SJSA1 (cell line): Measurements from ENCODE around the gene LHX4. TPM values are rescaled to one million over a fixed set of nuclear protein-coding genes. Genes with fewer than 3 reads are reported as not detected.

ENCODE experiments used
- DNase-seq, 2 experiments: peaks; one replicate each; pipeline ENCODE4 v3.0.0-alpha.2; 2015 to 2020; ENCODE audit warnings: low spot score in 2 of 2, low read depth in 1 of 2
- H3K27ac ChIP-seq: fragments of 250-450 bp; sonication (Bioruptor Pico); 2 replicates; pipeline ENCODE4 v1.5.1; 2020; ENCODE audit warnings: mild to moderate bottlenecking, moderate library complexity
- H3K27me3 ChIP-seq: fragments of 250-450 bp; sonication (Bioruptor Pico); replicated peaks from 2 replicates; pipeline ENCODE4 v1.5.1; 2020; ENCODE audit warnings: mild to moderate bottlenecking, moderate library complexity
- H3K36me3 ChIP-seq: fragments of 250-450 bp; sonication (Bioruptor Pico); 2 replicates; pipeline ENCODE4 v1.5.1; 2020; ENCODE audit warnings: mild to moderate bottlenecking
- H3K4me1 ChIP-seq: fragments of 250-450 bp; sonication (Bioruptor Pico); replicated peaks from 2 replicates; pipeline ENCODE4 v1.6.1; 2021; ENCODE audit warnings: mild to moderate bottlenecking
- H3K4me3 ChIP-seq: fragments of 250-450 bp; sonication (Bioruptor Pico); 2 replicates; pipeline ENCODE4 v1.5.1; 2020; ENCODE audit warnings: mild to moderate bottlenecking
- H3K9me3 ChIP-seq: fragments of 250-450 bp; sonication (Bioruptor Pico); replicated peaks from 2 replicates; pipeline ENCODE4 v1.5.1; 2020; ENCODE audit warnings: mild to moderate bottlenecking
- total RNA-seq: library from RNA; depleted of rRNA; stranded (reverse); fragments of >200 nt; shearing (Covaris generic); gene quantifications from 2 replicates; pipeline ENCODE4 v1.2.3, GENCODE V29; 2014; rRNA removed

Gene LHX4
- total RNA-seq, result 4.6 and 6.4 TPM in 2 replicates

DNA sequence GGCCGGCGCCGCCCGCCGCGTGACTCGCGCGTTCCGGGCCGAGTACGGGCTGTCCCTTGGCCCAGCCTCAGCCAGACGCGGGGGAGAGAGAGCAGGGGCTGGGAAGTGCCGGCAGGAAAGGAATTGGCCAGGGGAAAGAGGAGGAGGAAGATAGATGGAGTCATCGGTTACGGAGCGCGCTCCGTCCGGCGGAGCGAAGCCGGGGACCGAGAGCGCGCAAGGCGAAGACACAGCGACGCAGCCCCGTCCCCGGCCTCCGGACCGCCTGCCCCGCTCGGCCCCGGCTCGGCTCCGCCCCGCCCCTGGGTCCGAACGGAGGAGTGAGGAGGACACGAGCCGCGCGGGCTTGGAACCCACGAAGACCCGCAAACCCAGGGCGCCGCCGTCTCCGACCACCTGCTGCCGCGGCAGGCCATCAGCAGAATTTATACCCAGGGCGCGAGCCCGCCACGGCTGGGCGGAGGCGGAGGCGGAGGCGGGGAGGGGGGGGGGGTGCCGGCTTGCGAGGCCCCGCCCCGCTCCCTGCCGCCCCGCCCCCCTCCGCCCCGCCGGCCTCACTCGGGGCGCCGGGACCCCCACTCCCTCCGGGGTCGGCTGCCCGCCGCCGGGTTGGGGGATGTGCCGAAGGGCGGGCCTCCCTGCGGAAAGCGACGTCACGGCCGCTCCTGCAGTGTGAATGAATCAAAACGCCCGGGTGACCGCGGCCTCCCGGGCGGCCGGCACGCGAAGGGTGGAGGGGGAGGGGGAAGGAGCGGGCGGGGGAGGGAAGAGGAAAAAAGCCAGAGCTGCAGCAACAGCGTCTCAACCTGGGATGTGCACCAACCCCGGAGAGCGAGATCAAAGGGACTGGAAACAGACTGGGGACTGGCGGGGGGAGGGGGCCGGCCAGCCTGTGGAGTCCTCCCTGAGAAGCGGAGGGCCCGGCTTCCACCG is at the start of gene LHX4:
LHX4 (plus strand) TSS at position 782 of the 933 bp plus-strand sequence. CDS start 266 bp downstream, outside the sequence.
- no peak within 1 kb of the TSS for H3K27ac ChIP-seq
- peaks cover 43% of the 10 kb centered on the region for H3K27me3 ChIP-seq
- peak; percentile 62 to 70 for DNase-seq
- H3K9me3 ChIP-seq, result peaks cover 5% of the 10 kb centered on the region; the same call in 1 of the 2 replicates
- no peaks in the 10 kb centered on the region for H3K36me3 ChIP-seq
- H3K4me3 ChIP-seq, result peak within 1 kb of the TSS; percentile 51
- peaks cover 22% of the 10 kb centered on the region for H3K4me1 ChIP-seq

DNA sequence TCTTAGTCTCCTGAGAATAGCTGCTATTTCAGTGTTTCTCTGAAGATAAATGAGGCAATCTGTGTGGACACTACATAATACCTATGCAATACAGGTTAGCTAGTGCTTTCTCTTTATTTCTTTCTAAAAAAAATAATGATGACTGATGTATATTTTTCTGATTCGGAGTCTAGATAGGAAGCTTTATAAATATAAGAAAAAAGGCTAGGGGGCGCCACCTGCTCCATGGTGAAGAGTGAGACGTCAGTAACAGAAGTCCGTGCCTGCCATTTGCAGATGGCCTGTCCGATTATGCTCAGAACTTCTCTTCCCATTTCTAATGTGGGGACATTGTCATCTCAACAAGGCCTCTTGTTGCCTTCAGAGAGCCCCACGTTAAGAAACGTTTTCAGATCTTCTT is 49.0 kb upstream of the LHX4 start:
- DNase-seq, result no peak
- Histone ChIP-seq H3K27ac (no peak overlapping the region), H3K36me3 (peaks cover 28% of the 10 kb centered on the region), H3K4me1 (no peaks in the 10 kb centered on the region), H3K27me3 (no peaks in the 10 kb centered on the region), H3K9me3 (no peaks in the 10 kb centered on the region), H3K4me3 (no peak overlapping the region)

DNA sequence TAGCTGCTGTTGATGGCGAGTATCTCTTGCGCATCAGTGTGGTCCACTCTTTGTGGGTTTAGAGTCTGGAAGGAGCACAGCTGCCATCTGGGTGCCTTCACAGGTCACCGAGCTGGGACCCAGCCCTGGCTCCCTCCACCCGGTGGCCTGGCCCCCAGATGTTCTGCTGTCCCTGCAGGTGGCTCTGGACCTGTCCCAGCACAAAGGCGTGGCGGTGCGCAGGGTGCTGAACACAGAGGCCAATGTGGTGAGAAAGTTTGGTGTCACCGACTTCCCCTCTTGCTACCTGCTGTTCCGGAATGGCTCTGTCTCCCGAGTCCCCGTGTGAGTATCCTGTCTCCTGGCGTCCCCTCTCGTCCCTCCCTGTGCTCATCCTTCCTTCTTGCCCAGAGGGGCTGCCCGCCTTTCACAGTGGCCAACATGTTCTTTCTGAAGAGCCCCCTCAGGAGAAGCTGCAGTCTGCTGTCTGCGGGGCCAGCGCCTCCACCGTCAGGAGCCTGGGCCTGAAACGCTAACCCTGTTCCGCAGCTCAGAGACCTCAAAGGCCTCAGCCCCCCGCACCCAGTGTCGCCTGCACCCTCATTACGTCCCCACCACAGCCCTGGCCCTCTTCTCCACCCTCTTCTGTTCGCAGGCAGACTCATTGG is 47.9 kb upstream of the LHX4 start:
- DNase-seq, result no peak
- Histone ChIP-seq H3K36me3 (peaks cover 30% of the 10 kb centered on the region), H3K27me3 (no peaks in the 10 kb centered on the region), H3K9me3 (no peaks in the 10 kb centered on the region), H3K4me1 (no peaks in the 10 kb centered on the region), H3K4me3 (no peak overlapping the region), H3K27ac (no peak overlapping the region)

DNA sequence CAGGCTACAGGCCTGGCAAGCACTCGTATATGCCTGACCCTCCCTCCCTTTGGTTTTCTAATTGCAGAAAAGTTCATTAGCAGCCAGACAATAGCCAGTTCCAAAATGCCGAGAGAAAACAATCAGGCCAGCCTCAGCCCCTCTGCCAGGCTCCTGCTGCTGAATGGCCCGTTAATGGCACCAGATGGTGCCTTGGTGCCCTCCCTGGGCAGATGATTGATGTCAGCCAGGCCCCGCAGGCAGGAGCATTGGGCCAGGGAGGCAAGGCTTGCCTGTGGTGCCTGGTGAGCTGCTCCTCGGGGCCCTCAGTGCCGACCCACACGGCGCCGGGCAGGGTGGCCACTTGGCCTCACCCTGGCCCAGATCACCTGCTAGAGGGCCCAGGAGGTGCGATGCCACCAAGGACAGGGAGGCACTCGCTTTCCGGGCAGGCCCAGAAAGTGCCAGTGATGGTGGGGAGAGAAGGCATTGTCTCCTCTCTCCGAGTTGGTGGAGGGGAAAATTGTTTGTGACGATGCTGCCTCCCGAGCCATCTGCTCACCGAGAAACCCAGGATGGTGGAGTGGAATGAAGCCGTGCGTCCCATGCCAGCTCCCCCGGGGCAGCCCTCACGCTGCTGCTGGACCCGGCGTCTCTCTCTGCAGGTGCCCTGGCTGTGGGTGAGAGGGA is 47.3 kb upstream of the LHX4 start:
- H3K4me3 ChIP-seq, result no peak overlapping the region
- no peaks in the 10 kb centered on the region for H3K9me3 ChIP-seq
- H3K36me3 ChIP-seq, result peaks cover 30% of the 10 kb centered on the region
- H3K27ac ChIP-seq, result no peak overlapping the region
- no peak for DNase-seq
- H3K4me1 ChIP-seq, result no peaks in the 10 kb centered on the region
- H3K27me3 ChIP-seq, result no peaks in the 10 kb centered on the region

DNA sequence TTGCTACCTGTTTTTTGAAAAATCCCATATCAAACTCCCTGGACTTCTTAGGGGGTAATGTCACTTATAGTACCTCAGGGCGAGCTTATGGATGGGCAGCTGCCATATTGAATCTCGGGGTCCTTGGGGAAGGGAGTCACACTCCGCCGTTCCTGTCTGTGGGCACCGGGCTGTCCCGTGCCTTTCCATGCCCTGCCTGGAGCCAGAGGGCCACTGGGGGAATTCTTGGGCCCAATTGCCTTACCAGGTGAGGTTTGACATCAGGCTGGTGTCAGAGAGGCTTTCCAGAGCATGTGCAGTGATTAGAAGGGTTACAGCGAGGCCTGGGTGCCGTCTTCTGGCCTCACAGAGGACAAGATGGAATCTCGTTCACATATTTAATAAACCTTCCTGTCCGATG is 46.6 kb upstream of the LHX4 start:
- Histone ChIP-seq H3K4me3 (no peak overlapping the region), H3K27ac (no peak overlapping the region), H3K36me3 (peaks cover 31% of the 10 kb centered on the region), H3K9me3 (no peaks in the 10 kb centered on the region), H3K27me3 (no peaks in the 10 kb centered on the region), H3K4me1 (no peaks in the 10 kb centered on the region)
- no peak for DNase-seq

DNA sequence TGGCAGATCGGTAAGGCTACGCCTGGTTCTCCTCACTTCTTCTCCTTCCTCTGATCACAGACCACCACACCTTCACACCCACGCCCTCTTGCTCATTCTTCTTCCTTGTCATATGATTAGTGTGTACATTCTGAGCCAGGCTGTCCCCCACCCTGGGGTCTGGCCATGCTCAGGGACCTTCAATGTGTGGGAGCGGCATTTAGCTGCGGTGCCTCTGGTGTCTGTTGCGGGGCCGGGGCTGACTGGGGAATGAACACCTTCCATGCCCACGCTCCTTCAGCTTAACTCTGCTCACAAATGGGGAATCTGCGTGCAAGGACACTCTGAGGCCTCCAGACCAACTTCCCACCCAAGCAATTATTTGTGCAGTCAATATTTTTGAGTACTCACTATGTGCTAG is 46.0 kb upstream of the LHX4 start:
- no peak overlapping the region for H3K4me3 ChIP-seq
- no peak for DNase-seq
- no peak overlapping the region for H3K27ac ChIP-seq
- H3K27me3 ChIP-seq, result no peaks in the 10 kb centered on the region
- H3K9me3 ChIP-seq, result no peaks in the 10 kb centered on the region
- no peaks in the 10 kb centered on the region for H3K4me1 ChIP-seq
- peaks cover 37% of the 10 kb centered on the region for H3K36me3 ChIP-seq

DNA sequence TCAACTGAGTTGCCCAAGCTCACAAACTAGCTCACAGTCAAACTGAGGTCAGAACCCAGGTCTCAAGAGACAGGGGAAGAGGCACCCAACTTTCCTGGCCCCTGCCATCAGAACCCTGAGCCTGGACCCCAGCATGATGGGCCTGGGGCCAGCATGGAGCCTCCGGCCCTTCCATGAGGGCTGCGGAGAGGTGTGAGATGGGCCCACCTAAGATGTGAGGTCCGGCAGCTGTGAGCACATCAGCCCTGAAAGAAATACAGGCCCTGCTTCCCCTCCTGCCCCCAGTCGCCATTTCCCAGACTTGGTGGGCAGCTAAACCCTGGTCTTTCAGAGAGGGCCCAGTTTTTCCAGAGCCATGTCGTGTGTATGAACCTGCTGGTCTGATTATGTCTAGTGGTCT is 44.8 kb upstream of the LHX4 start:
- peaks cover 46% of the 10 kb centered on the region for H3K36me3 ChIP-seq
- no peaks in the 10 kb centered on the region for H3K9me3 ChIP-seq
- H3K27ac ChIP-seq, result no peak overlapping the region
- H3K27me3 ChIP-seq, result no peaks in the 10 kb centered on the region
- no peak for DNase-seq
- H3K4me1 ChIP-seq, result no peaks in the 10 kb centered on the region
- no peak overlapping the region for H3K4me3 ChIP-seq

DNA sequence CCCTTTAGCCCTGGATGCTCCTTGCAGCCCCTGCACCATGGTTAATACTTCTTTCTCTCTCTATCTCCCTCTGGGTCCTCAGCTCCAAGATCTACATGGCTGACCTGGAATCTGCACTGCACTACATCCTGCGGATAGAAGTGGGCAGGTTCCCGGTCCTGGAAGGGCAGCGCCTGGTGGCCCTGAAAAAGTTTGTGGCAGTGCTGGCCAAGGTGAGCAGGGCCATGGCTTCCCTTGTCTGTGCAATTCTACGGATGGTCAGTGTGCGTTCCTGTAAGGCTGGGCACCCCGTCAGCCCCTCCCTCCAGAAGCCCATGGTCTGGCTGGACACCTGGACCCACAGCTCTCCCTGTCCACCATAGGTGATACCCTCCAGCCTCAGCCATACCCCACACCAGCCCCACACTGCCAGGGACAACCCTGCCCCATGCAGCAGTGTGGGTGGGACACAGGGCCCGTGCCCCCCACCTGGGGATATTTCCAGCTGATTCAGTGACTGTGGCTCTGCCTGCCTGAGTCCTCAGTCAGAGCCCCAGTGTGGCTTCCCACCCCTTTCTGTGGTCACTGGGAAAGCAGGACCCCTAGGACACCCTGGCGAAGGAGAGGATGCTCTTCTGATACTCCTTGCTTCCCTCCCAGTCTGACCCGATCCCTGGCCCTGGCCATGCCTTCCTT is 44.0 kb upstream of the LHX4 start:
- no peak overlapping the region for H3K4me3 ChIP-seq
- peaks cover 54% of the 10 kb centered on the region for H3K36me3 ChIP-seq
- H3K27ac ChIP-seq, result no peak overlapping the region
- H3K9me3 ChIP-seq, result no peaks in the 10 kb centered on the region
- no peak for DNase-seq
- no peaks in the 10 kb centered on the region for H3K4me1 ChIP-seq
- H3K27me3 ChIP-seq, result no peaks in the 10 kb centered on the region

DNA sequence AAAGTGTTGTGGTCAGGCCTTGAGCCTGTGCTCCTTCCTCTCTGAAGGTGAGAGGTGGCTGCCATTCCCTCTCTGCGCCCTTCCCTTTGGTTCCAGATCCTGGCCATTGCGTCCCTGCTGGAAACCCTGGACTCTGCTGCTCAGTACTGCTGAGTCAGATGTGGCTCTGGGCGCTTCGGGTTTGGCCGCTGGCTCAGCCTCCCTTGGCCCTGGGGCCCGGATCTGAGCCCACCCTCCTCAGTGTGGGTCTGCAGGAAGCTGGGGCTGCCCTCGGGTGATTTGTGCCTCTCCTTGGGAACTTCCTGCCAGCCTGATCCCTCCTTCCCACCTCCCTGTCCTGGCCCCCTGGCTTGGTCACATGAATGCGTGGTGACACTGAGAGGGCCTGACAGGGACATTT is 43.2 kb upstream of the LHX4 start:
- H3K36me3 ChIP-seq, result peaks cover 54% of the 10 kb centered on the region
- no peaks in the 10 kb centered on the region for H3K4me1 ChIP-seq
- H3K27ac ChIP-seq, result no peak overlapping the region
- H3K27me3 ChIP-seq, result no peaks in the 10 kb centered on the region
- DNase-seq, result no peak
- no peaks in the 10 kb centered on the region for H3K9me3 ChIP-seq
- H3K4me3 ChIP-seq, result no peak overlapping the region

DNA sequence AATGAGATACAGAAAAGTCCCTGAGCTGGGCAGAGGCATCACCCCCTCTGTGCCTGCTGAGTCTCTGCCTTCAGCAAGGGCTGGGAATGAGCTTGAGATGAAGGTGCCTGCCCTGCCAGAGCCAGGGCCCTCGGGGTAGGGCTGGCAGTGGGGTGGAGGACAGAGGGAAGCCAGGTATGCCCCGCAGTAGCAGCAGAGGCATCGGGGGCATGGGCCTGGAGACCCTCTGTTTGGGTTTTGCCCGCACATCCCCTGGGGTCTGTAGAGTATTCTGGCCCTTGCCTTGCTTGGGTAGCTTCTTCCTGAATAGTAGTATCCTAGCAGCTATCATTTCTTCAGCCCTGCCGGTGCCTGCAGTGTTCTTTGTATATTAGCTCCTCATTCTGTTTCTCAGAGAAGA is 42.4 kb upstream of the LHX4 start:
- Histone ChIP-seq H3K36me3 (peaks cover 49% of the 10 kb centered on the region), H3K4me1 (no peaks in the 10 kb centered on the region), H3K9me3 (no peaks in the 10 kb centered on the region), H3K27me3 (no peaks in the 10 kb centered on the region), H3K4me3 (no peak overlapping the region), H3K27ac (no peak overlapping the region)
- no peak for DNase-seq

DNA sequence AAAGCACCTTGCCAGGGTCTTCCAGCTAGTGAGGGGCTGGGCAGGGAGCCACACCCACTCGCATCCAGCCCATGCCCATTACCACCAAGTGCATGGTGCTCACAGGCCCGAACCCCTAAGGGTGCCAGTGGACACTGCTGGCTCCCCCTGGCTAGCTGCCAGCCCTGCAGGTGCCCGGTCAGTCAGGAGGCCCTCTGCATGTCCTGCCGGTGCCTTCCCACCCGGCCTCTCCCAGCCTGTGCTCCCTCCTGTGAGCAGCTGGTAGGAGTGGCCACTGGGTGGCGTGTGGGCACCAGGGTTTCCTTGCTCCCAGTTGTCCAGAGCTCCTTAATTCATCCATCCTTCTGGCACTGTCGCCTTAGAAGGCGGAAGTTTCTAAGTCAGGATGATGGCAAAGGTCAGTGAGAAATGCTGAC is 42.0 kb upstream of the LHX4 start:
- Histone ChIP-seq H3K36me3 (peaks cover 48% of the 10 kb centered on the region), H3K4me3 (no peak overlapping the region), H3K27me3 (no peaks in the 10 kb centered on the region), H3K9me3 (no peaks in the 10 kb centered on the region), H3K27ac (no peak overlapping the region), H3K4me1 (no peaks in the 10 kb centered on the region)
- peak; percentile 60 to 79 for DNase-seq

DNA sequence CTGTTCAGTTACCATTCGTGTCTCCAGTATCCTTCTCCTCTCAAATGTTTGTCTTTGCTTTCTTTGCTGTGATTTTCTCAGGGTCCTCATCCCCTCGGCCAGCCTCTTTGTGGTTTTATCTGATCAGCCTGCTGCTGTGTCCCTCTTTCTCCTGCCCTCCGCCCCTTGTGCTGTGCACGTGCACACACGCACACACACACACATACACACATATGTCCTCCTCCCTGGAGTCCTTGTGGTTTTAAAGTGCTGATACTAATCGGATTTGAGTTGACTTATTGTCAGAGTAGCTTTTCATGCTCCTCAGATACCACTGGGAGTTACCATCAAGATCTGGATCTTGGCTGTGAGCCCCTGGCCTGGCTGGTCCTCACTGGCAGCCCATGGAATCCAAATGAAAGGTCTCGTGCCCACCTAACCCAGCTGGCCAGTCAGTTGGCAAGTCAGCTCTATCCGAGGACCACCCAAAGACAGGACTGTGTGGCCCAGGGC is 41.3 kb upstream of the LHX4 start:
- no peak for DNase-seq
- Histone ChIP-seq H3K4me1 (no peaks in the 10 kb centered on the region), H3K36me3 (peaks cover 48% of the 10 kb centered on the region), H3K27me3 (no peaks in the 10 kb centered on the region), H3K27ac (no peak overlapping the region), H3K9me3 (no peaks in the 10 kb centered on the region), H3K4me3 (no peak overlapping the region)

DNA sequence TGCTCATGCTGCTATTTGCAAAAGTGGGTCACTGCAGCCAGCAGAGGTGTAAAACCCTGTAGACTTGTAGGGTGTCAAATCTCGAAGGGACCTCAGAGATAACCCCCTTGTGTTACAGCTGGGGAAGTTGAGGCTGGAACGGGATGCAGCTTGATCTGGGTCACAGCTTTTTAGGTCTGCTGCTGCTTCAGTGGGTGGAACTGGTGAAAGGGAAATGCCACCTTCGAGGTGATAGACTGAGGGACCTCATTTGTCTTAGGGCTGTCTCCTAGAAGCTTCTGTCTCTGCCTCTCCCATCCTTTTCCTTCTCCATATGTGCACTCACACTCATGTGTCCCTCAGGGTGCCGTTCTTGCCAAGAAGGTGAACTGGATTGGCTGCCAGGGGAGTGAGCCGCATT is 40.0 kb upstream of the LHX4 start:
- DNase-seq, result no peak
- Histone ChIP-seq H3K4me1 (no peaks in the 10 kb centered on the region), H3K27ac (no peak overlapping the region), H3K27me3 (no peaks in the 10 kb centered on the region), H3K4me3 (no peak overlapping the region), H3K9me3 (no peaks in the 10 kb centered on the region), H3K36me3 (peaks cover 41% of the 10 kb centered on the region)
